ENCODE measurements around the gene CACNB2.

The CACNB2 gene

DNA sequence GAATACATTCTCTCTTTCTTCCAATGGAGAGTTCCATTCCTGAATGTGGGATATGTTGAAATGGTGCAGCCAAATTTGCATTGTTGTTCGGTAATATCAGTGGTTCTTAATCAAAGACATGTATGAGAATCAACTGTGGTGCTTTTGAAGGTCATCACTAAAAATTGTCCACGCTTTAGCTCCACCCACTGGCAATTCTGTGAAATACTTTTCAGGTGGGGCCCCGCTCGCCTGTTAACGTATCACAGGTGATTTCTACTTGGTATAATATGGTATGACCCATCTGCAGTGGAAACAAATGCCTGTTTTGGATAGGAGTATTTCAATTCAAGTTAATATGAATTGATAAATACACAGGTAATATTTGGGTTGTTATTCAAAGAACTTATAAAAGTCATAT lies 332.8 kb downstream of the CACNB2 start:
- no peak overlapping the region for H3K9ac ChIP-seq (ENCODE audit: low read length)
- H4K20me1 ChIP-seq (ENCODE audit: insufficient read depth, low read length), result no peaks in the 10 kb centered on the region
- H3K79me2 ChIP-seq (ENCODE audit: low read length), result no peaks in the 10 kb centered on the region
- no peak overlapping the region for H2AFZ ChIP-seq (ENCODE audit: low read depth, low read length)
- H3K4me1 ChIP-seq (ENCODE audit: low read length), result peaks cover 21% of the 10 kb centered on the region
- H3K36me3 ChIP-seq (replicated peaks; ENCODE audit: low read depth, low read length), result no peaks in the 10 kb centered on the region
- H3K9me3 ChIP-seq (ENCODE audit: insufficient read depth, low read length), result no peaks in the 10 kb centered on the region
- no peaks in the 10 kb centered on the region for H3K27me3 ChIP-seq (ENCODE audit: low read depth, low read length)
- no peak for TF ChIP-seq EZH2phosphoT487 (IDR thresholded peaks at IDR 0.05; ENCODE audit: low read depth)
- TF ChIP-seq, protein P1, sequence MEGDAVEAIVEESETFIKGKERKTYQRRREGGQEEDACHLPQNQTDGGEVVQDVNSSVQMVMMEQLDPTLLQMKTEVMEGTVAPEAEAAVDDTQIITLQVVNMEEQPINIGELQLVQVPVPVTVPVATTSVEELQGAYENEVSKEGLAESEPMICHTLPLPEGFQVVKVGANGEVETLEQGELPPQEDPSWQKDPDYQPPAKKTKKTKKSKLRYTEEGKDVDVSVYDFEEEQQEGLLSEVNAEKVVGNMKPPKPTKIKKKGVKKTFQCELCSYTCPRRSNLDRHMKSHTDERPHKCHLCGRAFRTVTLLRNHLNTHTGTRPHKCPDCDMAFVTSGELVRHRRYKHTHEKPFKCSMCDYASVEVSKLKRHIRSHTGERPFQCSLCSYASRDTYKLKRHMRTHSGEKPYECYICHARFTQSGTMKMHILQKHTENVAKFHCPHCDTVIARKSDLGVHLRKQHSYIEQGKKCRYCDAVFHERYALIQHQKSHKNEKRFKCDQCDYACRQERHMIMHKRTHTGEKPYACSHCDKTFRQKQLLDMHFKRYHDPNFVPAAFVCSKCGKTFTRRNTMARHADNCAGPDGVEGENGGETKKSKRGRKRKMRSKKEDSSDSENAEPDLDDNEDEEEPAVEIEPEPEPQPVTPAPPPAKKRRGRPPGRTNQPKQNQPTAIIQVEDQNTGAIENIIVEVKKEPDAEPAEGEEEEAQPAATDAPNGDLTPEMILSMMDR (IDR thresholded peaks at IDR 0.05; ENCODE audit: low read depth, low read length), result peak; percentile 51
- peak overlapping the region; percentile 62 for H3K4me2 ChIP-seq (ENCODE audit: low read length)
- no peak overlapping the region for H3K27ac ChIP-seq (ENCODE audit: low read length)
- H3K4me3 ChIP-seq (ENCODE audit: low read length), result peak overlapping the region; percentile 46

GRCh38 chr10:18473424-18474117 lies 333.3 kb downstream of the CACNB2 start:
- H4K20me1 ChIP-seq (ENCODE audit: insufficient read depth, low read length), result no peaks in the 10 kb centered on the region
- H3K4me3 ChIP-seq (ENCODE audit: low read length), result peak overlapping the region; percentile 46
- H3K36me3 ChIP-seq (replicated peaks; ENCODE audit: low read depth, low read length), result no peaks in the 10 kb centered on the region
- H3K27ac ChIP-seq (ENCODE audit: low read length), result no peak overlapping the region
- H3K4me2 ChIP-seq (ENCODE audit: low read length), result peak overlapping the region; percentile 62
- no peak overlapping the region for H2AFZ ChIP-seq (ENCODE audit: low read depth, low read length)
- H3K9ac ChIP-seq (ENCODE audit: low read length), result no peak overlapping the region
- H3K9me3 ChIP-seq (ENCODE audit: insufficient read depth, low read length), result no peaks in the 10 kb centered on the region
- no peaks in the 10 kb centered on the region for H3K27me3 ChIP-seq (ENCODE audit: low read depth, low read length)
- TF ChIP-seq EZH2phosphoT487 (IDR thresholded peaks at IDR 0.05; ENCODE audit: low read depth), result no peak
- no peaks in the 10 kb centered on the region for H3K79me2 ChIP-seq (ENCODE audit: low read length)
- peaks cover 21% of the 10 kb centered on the region for H3K4me1 ChIP-seq (ENCODE audit: low read length)

DNA sequence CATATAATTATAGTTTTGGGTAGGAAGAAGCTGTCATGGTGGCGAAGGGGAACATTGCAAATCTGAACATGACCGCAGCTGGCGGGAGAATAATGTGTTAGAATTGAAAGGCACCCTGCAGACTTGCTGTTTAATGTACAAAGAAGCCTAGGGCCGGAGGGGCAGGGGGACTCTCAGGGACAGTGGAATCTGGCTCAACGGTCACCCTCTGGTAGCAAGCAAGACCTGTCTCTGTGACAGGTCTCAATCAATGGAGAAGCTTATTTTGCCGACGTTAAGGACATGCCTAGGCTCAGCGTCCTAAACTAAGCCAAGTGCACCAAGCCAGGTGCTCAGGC lies 333.9 kb downstream of the CACNB2 start:
- H3K79me2 ChIP-seq (ENCODE audit: low read length), result no peaks in the 10 kb centered on the region
- H4K20me1 ChIP-seq (ENCODE audit: insufficient read depth, low read length), result no peaks in the 10 kb centered on the region
- peaks cover 21% of the 10 kb centered on the region for H3K4me1 ChIP-seq (ENCODE audit: low read length)
- no peak overlapping the region for H3K27ac ChIP-seq (ENCODE audit: low read length)
- no peaks in the 10 kb centered on the region for H3K9me3 ChIP-seq (ENCODE audit: insufficient read depth, low read length)
- TF ChIP-seq, protein P1 (IDR thresholded peaks at IDR 0.05; ENCODE audit: low read depth, low read length), result no peak
- no peak for TF ChIP-seq EZH2phosphoT487 (IDR thresholded peaks at IDR 0.05; ENCODE audit: low read depth)
- H3K36me3 ChIP-seq (replicated peaks; ENCODE audit: low read depth, low read length), result no peaks in the 10 kb centered on the region
- no peak overlapping the region for H2AFZ ChIP-seq (ENCODE audit: low read depth, low read length)
- H3K9ac ChIP-seq (ENCODE audit: low read length), result no peak overlapping the region
- no peak overlapping the region for H3K4me3 ChIP-seq (ENCODE audit: low read length)
- no peaks in the 10 kb centered on the region for H3K27me3 ChIP-seq (ENCODE audit: low read depth, low read length)
- H3K4me2 ChIP-seq (ENCODE audit: low read length), result no peak overlapping the region

GRCh38 chr10:18476076-18476647 lies 335.9 kb downstream of the CACNB2 start:
- no peaks in the 10 kb centered on the region for H4K20me1 ChIP-seq (ENCODE audit: insufficient read depth, low read length)
- H3K27me3 ChIP-seq (ENCODE audit: low read depth, low read length), result no peaks in the 10 kb centered on the region
- TF ChIP-seq, protein P1 (IDR thresholded peaks at IDR 0.05; ENCODE audit: low read depth, low read length), result no peak
- no peak for TF ChIP-seq EZH2phosphoT487 (IDR thresholded peaks at IDR 0.05; ENCODE audit: low read depth)
- H3K27ac ChIP-seq (ENCODE audit: low read length), result no peak overlapping the region
- no peaks in the 10 kb centered on the region for H3K36me3 ChIP-seq (replicated peaks; ENCODE audit: low read depth, low read length)
- H3K79me2 ChIP-seq (ENCODE audit: low read length), result no peaks in the 10 kb centered on the region
- H2AFZ ChIP-seq (ENCODE audit: low read depth, low read length), result no peak overlapping the region
- H3K9ac ChIP-seq (ENCODE audit: low read length), result no peak overlapping the region
- H3K4me2 ChIP-seq (ENCODE audit: low read length), result no peak overlapping the region
- H3K9me3 ChIP-seq (ENCODE audit: insufficient read depth, low read length), result no peaks in the 10 kb centered on the region
- H3K4me3 ChIP-seq (ENCODE audit: low read length), result no peak overlapping the region
- peaks cover 21% of the 10 kb centered on the region for H3K4me1 ChIP-seq (ENCODE audit: low read length)
